Thymus (tissue), 11 donors: ENCODE results near the gene CDKN2B-AS1. TPM values are rescaled to one million over a fixed set of nuclear protein-coding genes. Genes with fewer than 3 reads are reported as not detected.
"Not testable (repeated sequence)": the region's sequence is repeated elsewhere in the genome, so short reads cannot be mapped to it uniquely, and the experiment has no call there.

Experiments
- DNase-seq, 9 donors: peaks; one replicate each; pipeline ENCODE4 v3.0.0-alpha.2; 2013; ENCODE audit warnings: low spot score in 9 of 9, low read depth in 6 of 9, missing footprints in 1 of 9
- H3K27ac ChIP-seq, 2 donors: one replicate each; pipeline ENCODE4 v1.5.1; 2013; ENCODE audit warnings: control low read depth in 1 of 2, low read depth in 1 of 2, low read length in 1 of 2, mild to moderate bottlenecking in 1 of 2, moderate library complexity in 1 of 2
- H3K27me3 ChIP-seq, 2 donors: one replicate each; pipeline ENCODE4 v1.5.1; 2013; ENCODE audit warnings: low read length in 1 of 2; ENCODE audit not compliant: control insufficient read depth in 2 of 2, insufficient read depth in 1 of 2
- H3K36me3 ChIP-seq, 2 donors: one replicate each; pipeline ENCODE4 v1.5.1; 2013; ENCODE audit warnings: low read length in 1 of 2, mild to moderate bottlenecking in 1 of 2, moderate library complexity in 1 of 2; ENCODE audit not compliant: control insufficient read depth in 2 of 2, insufficient read depth in 2 of 2
- H3K4me1 ChIP-seq, 2 donors: one replicate each; pipeline ENCODE4 v1.5.1; 2013; ENCODE audit warnings: low read length in 2 of 2; ENCODE audit not compliant: control insufficient read depth in 2 of 2, insufficient read depth in 2 of 2
- H3K4me3 ChIP-seq, 2 donors: one replicate each; pipeline ENCODE4 v1.5.1; 2013; ENCODE audit warnings: low read length in 2 of 2, control low read depth in 1 of 2, mild to moderate bottlenecking in 1 of 2
- H3K9me3 ChIP-seq, 2 donors: one replicate each; pipeline ENCODE4 v1.5.1; 2013; ENCODE audit warnings: low read length in 1 of 2, mild to moderate bottlenecking in 1 of 2; ENCODE audit not compliant: control insufficient read depth in 2 of 2, insufficient read depth in 1 of 2
- WGBS: extraction: QIAGEN DNeasy Blood & Tissue Kit; methylation state at CpG from one replicate; pipeline ENCODE4 v1.1.7; 2013; 5-methylcytosine and 5-hydroxymethylcytosine counted together
- polyA plus RNA-seq: library from polyadenylated mRNA; stranded (reverse); fragments of 200-250 nt; gene quantifications from one replicate; pipeline ENCODE4 v1.2.3, GENCODE V29; 2013
- total RNA-seq: library from RNA; stranded (reverse); fragments of 120-200 nt; gene quantifications from one replicate; pipeline ENCODE4 v1.2.4, GENCODE V29; 2013
- donor health status: healthy.

CDKN2B-AS1 gene
- total and polyA plus RNA-seq, 2 donors = 0.61 to 1.2 TPM

DNA sequence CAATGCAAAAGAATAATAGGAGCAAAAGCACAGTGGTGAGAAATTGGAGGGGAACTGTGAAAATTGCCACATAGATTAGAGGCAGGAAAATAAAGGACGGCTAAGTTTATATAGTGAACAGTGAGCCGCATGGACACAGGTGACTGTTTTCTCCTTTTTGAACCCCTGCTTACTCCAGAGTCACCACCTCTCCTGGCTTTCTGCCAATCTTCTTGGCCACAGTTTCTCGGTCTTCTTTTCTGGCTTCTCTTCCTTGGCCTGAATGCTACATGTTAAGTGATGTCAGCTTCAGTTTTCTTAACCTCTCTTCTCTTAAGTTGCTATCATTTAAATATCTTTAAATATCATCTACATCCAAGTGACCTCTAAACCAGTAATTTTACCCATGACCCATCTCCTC lies 61.8 kb downstream of the CDKN2B-AS1 start:
- no peak for DNase-seq
- Histone ChIP-seq H3K27ac (no peak overlapping the region), H3K36me3 (no peaks in the 10 kb centered on the region), H3K4me1 (no peaks in the 10 kb centered on the region), H3K27me3 (no peaks in the 10 kb centered on the region), H3K4me3 (no peak overlapping the region), H3K9me3 (no peaks in the 10 kb centered on the region)
- WGBS = 55% methylated on average over 3 of the region's 3 CpGs

DNA sequence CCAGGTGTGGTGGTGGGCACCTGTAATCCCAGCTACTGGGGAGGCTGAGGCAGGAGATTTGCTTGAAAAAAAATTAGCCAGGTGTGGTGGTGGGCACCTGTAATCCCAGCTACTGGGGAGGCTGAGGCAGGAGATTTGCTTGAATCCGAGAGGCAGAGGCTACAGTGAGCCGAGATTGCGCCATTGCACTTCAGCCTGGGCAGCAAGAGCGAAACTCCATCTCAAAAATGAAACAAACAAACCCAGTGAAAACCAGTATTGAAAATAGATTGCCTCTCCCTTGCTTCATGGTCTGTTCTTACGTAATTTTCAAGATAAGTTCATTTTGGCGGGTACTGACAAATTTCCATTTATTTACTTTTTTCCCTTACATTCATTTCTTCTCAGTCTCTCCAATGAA lies 63.4 kb downstream of the CDKN2B-AS1 start:
- not testable (repeated sequence) for H3K27ac ChIP-seq, H3K9me3 ChIP-seq, H3K36me3 ChIP-seq, DNase-seq, H3K27me3 ChIP-seq, H3K4me1 ChIP-seq, H3K4me3 ChIP-seq
- 98% methylated on average over 6 of the region's 6 CpGs for WGBS

DNA sequence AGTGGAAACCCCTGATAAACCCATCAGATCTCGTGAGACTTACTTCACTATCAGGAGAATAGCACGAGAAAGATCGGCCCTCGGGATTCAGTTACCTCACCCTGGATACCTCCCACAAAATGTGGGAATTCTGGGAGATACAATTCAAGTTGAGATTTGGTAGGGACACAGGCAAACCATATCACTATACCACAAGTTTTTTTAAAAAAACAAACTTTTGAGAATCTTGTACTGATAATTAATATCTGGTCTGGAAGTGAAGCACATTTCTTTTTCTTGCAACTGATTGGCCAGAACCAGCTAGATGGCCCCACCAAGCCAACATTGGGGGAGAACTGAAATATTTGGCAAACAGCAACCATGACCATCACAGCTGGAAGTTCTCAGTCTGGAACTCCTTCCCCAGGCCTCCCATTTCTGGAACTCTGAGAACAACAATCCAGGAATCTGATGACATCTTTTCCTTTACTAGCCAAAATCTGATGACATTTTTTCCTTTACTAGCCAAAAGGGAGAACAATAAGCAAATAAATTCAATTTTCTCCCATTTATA lies 66.3 kb downstream of the CDKN2B-AS1 start:
- H3K27ac ChIP-seq = no peak overlapping the region
- H3K27me3 ChIP-seq = no peaks in the 10 kb centered on the region
- H3K9me3 ChIP-seq = no peaks in the 10 kb centered on the region
- no peak for DNase-seq
- no peaks in the 10 kb centered on the region for H3K4me1 ChIP-seq
- WGBS = 89% methylated on average over 4 of the region's 4 CpGs
- H3K4me3 ChIP-seq = no peak overlapping the region
- no peaks in the 10 kb centered on the region for H3K36me3 ChIP-seq

DNA sequence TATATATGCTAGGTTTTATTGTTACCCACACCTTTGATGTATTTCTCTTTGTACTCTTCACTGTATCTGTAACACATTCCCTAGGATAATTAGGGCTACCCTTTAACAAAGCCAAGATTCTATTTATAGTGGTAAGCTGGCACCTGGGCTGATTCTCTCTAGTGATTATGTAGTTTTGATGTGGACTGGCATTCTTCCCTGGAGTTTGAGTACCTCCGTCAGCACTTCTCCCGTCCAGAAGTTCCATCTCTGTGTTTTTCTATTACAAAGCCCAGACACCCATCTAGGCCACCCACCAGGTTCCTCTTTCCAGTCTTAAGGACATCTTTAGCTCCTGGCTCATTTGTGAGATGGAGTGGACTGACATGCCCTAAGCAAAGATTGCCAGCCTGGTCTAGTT lies 70.4 kb downstream of the CDKN2B-AS1 start:
- no peaks in the 10 kb centered on the region for H3K36me3 ChIP-seq
- 72% methylated on average over 2 of the region's 2 CpGs for WGBS
- H3K4me1 ChIP-seq = no peaks in the 10 kb centered on the region
- no peaks in the 10 kb centered on the region for H3K9me3 ChIP-seq
- DNase-seq = no peak
- H3K27ac ChIP-seq = no peak overlapping the region
- H3K4me3 ChIP-seq = no peak overlapping the region
- H3K27me3 ChIP-seq = no peaks in the 10 kb centered on the region

DNA sequence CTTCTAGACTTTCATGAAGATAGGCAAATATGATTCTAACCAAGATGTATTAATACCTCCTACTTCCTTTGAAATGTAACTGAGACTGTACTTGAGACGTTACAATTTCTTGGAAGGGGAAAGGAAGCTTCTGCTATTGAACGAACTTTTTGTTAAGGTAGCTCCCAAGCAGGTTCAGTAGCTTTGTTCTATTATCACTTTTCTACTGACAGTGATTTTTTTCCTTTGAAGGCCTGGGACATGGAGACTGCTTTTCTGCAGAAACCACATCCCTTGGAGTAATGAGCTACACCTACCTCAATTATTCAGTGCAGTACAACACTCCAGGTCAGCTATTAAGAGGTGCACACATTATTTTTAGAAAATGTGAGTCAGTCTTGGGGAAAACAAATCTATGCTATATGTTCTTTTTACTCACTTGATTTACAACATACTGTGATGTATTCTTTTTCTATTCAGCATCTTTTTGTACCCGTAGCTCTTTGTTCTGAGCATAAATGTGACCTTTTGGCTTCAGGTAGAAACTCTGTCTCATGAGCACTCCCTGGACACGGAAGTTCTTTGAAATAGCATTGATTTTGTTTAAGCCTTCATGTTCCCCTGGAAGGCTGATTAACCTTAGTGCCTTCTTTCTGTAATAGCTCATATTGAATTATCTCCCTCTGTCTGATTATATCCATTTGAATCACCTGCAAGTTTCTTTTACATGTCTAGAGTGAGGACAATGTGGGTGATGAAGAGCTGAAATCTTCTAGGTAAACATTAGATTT lies 71.0 kb downstream of the CDKN2B-AS1 start:
- 50% methylated on average over 4 of the region's 4 CpGs for WGBS
- no peaks in the 10 kb centered on the region for H3K36me3 ChIP-seq
- H3K4me3 ChIP-seq = no peak overlapping the region
- H3K4me1 ChIP-seq = no peaks in the 10 kb centered on the region
- no peaks in the 10 kb centered on the region for H3K27me3 ChIP-seq
- no peak overlapping the region for H3K27ac ChIP-seq
- no peak for DNase-seq
- no peaks in the 10 kb centered on the region for H3K9me3 ChIP-seq

DNA sequence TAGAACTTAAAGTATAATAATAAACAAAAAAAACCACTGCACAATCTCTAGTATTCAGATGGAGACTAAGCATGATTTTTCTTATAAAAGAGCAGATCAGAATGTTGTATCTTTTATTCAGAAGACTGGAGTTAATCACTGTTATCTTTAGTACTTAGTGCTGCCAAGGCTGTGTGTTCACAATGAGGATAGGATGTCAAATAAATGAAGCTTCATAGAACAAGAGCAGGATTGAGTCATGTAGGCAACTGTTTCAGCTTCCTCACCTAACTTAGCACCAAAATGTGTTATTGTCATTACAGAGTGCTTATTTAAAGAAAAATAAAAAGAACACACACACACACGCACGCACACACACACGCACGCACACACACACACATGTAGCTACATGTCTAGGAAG lies 72.6 kb downstream of the CDKN2B-AS1 start:
- Histone ChIP-seq H3K4me3 (no peak overlapping the region), H3K9me3 (no peaks in the 10 kb centered on the region), H3K4me1 (no peaks in the 10 kb centered on the region), H3K36me3 (no peaks in the 10 kb centered on the region), H3K27me3 (no peaks in the 10 kb centered on the region), H3K27ac (no peak overlapping the region)
- WGBS = 72% methylated on average over 4 of the region's 4 CpGs
- no peak for DNase-seq

DNA sequence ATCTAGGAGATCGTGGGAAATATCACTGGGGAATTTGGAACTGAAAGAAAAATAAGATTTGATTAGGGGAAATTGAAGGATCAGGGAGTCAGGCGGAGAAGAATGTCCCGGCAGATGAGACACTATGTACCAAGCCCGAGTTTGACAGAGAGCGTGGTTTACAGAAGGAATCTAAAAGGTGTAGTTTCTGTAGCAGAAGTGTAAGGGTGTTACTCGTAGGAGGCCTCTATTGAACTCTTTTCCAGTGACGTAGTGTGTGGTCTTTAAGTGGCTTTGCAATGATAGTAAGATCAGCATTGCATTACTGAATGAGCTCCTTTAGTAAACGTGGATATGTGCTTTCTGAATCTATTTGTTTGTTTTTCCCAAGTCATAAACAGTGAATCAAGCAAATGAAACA lies 73.8 kb downstream of the CDKN2B-AS1 start:
- Histone ChIP-seq H3K36me3 (no peaks in the 10 kb centered on the region), H3K27ac (no peak overlapping the region), H3K9me3 (no peaks in the 10 kb centered on the region), H3K4me1 (no peaks in the 10 kb centered on the region), H3K27me3 (no peaks in the 10 kb centered on the region), H3K4me3 (no peak overlapping the region)
- no peak for DNase-seq
- 87% methylated on average over 8 of the region's 8 CpGs for WGBS

DNA sequence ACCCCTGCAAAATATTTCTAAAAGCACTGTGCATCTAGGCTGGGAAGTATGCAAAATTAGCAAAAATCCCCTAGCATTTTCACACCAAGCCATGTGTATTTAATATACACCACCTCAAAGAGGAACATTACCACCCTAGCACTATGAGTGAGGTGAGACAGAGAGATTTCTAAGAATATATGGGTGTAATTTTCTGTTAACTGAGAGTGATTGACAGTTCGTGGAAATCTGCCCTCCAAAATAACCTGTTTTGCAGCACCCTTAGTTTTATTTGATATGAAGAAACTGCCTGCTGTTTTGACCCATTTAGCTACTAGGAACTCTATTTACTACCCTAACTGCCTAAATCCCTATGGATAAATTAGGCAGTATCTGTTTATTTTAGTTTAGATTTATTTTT lies 78.8 kb downstream of the CDKN2B-AS1 start:
- Histone ChIP-seq H3K27me3 (no peaks in the 10 kb centered on the region), H3K36me3 (no peaks in the 10 kb centered on the region), H3K27ac (no peak overlapping the region), H3K9me3 (no peaks in the 10 kb centered on the region), H3K4me3 (no peak overlapping the region), H3K4me1 (no peaks in the 10 kb centered on the region)
- WGBS = 86% methylated on average over 1 of the region's 1 CpG
- no peak for DNase-seq

DNA sequence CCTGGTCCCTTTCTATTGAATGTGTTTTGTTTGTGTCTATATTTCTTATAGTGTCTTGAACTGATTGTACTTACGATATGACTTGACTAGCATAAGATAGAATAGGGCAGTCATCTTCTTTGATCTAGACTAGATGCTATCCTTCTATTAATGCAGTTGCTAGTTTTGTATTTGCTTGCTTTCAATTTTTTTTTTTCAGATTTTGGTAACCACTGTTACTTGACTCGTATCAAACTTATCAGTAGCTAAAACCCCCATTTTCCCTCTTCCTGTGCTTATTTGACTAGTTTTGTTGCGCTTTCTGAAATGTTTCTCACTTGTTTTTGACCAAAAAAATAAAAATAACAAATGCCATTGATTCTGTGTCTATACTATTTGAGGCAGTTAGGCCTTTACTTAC lies 83.5 kb downstream of the CDKN2B-AS1 start:
- Histone ChIP-seq H3K36me3 (no peaks in the 10 kb centered on the region), H3K27ac (no peak overlapping the region), H3K4me3 (no peak overlapping the region), H3K27me3 (no peaks in the 10 kb centered on the region), H3K9me3 (no peaks in the 10 kb centered on the region), H3K4me1 (peaks cover 0 to 8% of the 10 kb centered on the region in 2 donors)
- 84% methylated on average over 3 of the region's 3 CpGs for WGBS
- DNase-seq = no peak
